MM.1S (cell line): Measurements from ENCODE around the gene ARF3.

Experiments
- CTCF ChIP-seq: fragments of 300-600 bp; sonication (generic); IDR thresholded peaks from 2 replicates; pipeline ENCODE4 v1.5.1; 2016; ENCODE audit warnings: antibody characterized with exemption, low read length, mixed read lengths
- EZH2 ChIP-seq: fragments of 300-600 bp; sonication (generic); optimal IDR thresholded peaks from 2 replicates; pipeline ENCODE3; 2017; ENCODE audit warnings: low read depth, mild to moderate bottlenecking, antibody characterized with exemption, low read length, mixed read lengths

DNA sequence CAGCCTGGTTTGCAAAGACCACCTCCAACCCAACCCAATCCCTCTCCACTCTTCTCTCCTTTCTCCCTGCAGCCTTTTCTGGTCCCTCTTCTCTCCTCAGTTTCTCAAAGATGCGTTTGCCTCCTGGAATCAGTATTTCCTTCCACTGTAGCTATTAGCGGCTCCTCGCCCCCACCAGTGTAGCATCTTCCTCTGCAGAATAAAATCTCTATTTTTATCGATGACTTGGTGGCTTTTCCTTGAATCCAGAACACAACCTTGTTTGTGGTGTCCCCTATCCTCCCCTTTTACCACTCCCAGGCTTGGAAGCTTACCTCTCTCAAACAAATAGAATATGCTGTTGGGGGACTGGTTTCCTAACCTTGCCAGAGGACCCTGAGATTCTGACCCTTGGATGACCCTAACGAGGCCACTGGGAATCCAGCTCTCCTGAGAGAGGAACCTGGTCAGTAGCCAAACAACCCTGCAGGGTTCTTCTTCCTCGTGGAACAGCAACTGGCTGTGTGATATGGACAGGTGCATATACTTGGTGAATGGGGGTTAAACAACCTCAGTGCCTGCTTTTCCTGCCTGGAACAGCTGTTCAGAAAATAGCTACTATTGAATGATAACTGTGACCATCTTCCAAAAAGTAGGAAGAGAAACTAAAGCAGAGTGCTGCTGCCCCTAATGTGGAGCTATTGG, 25.3 kb upstream of the ARF3 start:
- no peak for TF ChIP-seq CTCF
- TF ChIP-seq EZH2, result no peak
